Heart right ventricle (tissue), 16 donors: ENCODE measurements around the gene MTUS2. TPM values are rescaled to one million over a fixed set of nuclear protein-coding genes. Genes with fewer than 3 reads are reported as not detected.

Experiments
- ATAC-seq, 8 donors: fragments of 200-7000 bp; cut with Tn5 transposase; one replicate each; pipeline ENCODE4 v1.9.1; 2020; ENCODE audit warnings: mild to moderate bottlenecking in 8 of 8, moderate library complexity in 8 of 8, moderate number of reproducible peaks in 1 of 8
- DNase-seq, 2 donors: peaks; one replicate each; pipeline ENCODE4 v3.0.0-alpha.2; 2020
- H3K27ac ChIP-seq, 10 donors: fragments of 200-600 bp; sonication (generic) in 2 of 10; one replicate each; pipeline versions ENCODE4 v1.5.0 to v1.8.0; 2020 to 2022; ENCODE audit warnings: mild to moderate bottlenecking in 3 of 10
- H3K27me3 ChIP-seq, 7 donors: fragments of 200-600 bp; one replicate each; pipeline ENCODE4 v1.8.0; 2021 to 2022; ENCODE audit warnings: mild to moderate bottlenecking in 2 of 7
- H3K36me3 ChIP-seq, 9 donors: fragments of 200-600 bp; sonication (generic) in 1 of 9; one replicate each; pipeline versions ENCODE4 v1.5.0 to v1.8.0; 2020 to 2022; ENCODE audit warnings: mild to moderate bottlenecking in 2 of 9
- H3K4me1 ChIP-seq, 9 donors: fragments of 200-600 bp; sonication (generic) in 1 of 9; one replicate each; pipeline versions ENCODE4 v1.5.0 to v1.8.0; 2020 to 2022; ENCODE audit warnings: mild to moderate bottlenecking in 4 of 9
- H3K4me3 ChIP-seq, 10 donors: fragments of 200-600 bp; sonication (generic) in 2 of 10; one replicate each; pipeline versions ENCODE4 v1.5.0 to v1.8.0; 2020 to 2022; ENCODE audit warnings: mild to moderate bottlenecking in 7 of 10, moderate library complexity in 2 of 10
- H3K9me3 ChIP-seq, 11 donors: fragments of 200-600 bp in 10 of 11; sonication (generic) in 2 of 11; one replicate each; pipeline versions ENCODE4 v1.5.0 to v1.8.0; 2013 to 2022; ENCODE audit warnings: mild to moderate bottlenecking in 2 of 11, control low read depth in 1 of 11, moderate library complexity in 1 of 11
- WGBS, 2 donors: extraction: QIAGEN DNeasy Blood & Tissue Kit; methylation state at CpG; one replicate each; pipeline ENCODE4 v1.1.7; 2013; ENCODE audit warnings: inconsistent platforms in 1 of 2; 5-methylcytosine and 5-hydroxymethylcytosine counted together
- intact Hi-C, 10 donors: fragments of 100-400 bp; cut with DNase I; formaldehyde crosslinking; loops; one replicate each; pipeline versions ENCODE4 v1.11.1 to v1.14.2; 2022
- polyA plus RNA-seq, 2 donors: library from polyadenylated mRNA; stranded (reverse); fragments of 200-250 nt; gene quantifications; one replicate each; pipeline ENCODE4 v1.2.3, GENCODE V29; 2013
- total RNA-seq, 10 donors: library from RNA; stranded (reverse); fragmentation: NEBNext Ultra II Directional in 3 of 10; extraction: Animal tissue kit (Norgen Biotek cat#: 25700) in 3 of 10; gene quantifications; one replicate each; pipeline versions ENCODE4 v1.2.1 to v1.2.4, GENCODE V29; 2021 to 2023
- TF ChIP-seq, protein P1 (sequence below), 9 donors: fragments of 200-600 bp; sonication (generic) in 2 of 9; IDR thresholded peaks; one replicate each; pipeline versions ENCODE4 v1.5.0 to v1.8.0; 2021 to 2022; ENCODE audit warnings: antibody characterized with exemption in 9 of 9, mild to moderate bottlenecking in 5 of 9, moderate library complexity in 1 of 9
- donor health status: Arrhythmogenic right ventricular cardiomyopathy.
- donor health status: ischemic (EF 13 %, LVEDD 7.1; RV severe dilation, severe dysfunction).
- donor health status: healthy with polysubstance abuse.
- donor health status: DM: no; HTN: yes; CAD: no.
- donor health status: DM: no; HTN: no; CAD: no.
- donor health status: ischemic (EF 25% LVEDD 6.9; RV normal size, moderate dysfunction).
- donor health status: ischemic (EF 25% LVEDD 5.7; RV mildly dilated, moderate dysfunction).
- donor health status: healthy.
- donor health status: DM: yes; HTN: yes; CAD: no.
- donor health status: Ischemic cardiomyopathy.
- donor health status: ischemic (EF 35%, LVEDD 5.7; RV mildly dilated, moderate dysfunction).
- donor health status: nonischemic (EF 11% LVEDD 7.7; RV severe dilation, severe dysfunction).
- donor health status: DM: yes; HTN: yes; CAD: no.
- donor health status: PGD.
- donor health status: ischemic (EF 29% LVEDD 5.4; RV normal size, mild dysfunction).
- donor health status: nonischemic (EF 23%, LVEDD 6.1; RV moderate dilation, normal function).

Gene MTUS2
- total and polyA plus RNA-seq, 12 donors = 18.7 to 159 (median 65.6) TPM

DNA sequence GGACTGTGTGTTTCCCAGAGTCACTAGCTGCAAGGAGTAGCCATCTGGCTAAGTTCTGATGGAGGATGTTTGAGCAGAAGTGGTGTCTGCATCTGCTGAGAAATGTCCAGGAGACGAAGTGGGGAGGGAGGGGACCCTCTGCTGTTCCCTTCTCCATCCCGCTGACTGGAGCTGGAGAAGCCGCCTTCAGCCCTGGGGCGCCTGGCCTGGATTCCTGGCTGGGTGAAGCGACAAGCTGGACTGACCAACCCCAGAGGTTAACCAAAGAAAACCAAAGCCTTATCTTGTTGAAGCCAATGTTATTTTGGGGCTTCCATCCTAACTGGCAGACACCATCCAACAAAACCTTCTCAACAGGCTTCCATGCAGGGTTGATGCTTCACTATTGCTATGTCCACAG, 707.8 kb downstream of the MTUS2 start:
- TF ChIP-seq, protein P1, sequence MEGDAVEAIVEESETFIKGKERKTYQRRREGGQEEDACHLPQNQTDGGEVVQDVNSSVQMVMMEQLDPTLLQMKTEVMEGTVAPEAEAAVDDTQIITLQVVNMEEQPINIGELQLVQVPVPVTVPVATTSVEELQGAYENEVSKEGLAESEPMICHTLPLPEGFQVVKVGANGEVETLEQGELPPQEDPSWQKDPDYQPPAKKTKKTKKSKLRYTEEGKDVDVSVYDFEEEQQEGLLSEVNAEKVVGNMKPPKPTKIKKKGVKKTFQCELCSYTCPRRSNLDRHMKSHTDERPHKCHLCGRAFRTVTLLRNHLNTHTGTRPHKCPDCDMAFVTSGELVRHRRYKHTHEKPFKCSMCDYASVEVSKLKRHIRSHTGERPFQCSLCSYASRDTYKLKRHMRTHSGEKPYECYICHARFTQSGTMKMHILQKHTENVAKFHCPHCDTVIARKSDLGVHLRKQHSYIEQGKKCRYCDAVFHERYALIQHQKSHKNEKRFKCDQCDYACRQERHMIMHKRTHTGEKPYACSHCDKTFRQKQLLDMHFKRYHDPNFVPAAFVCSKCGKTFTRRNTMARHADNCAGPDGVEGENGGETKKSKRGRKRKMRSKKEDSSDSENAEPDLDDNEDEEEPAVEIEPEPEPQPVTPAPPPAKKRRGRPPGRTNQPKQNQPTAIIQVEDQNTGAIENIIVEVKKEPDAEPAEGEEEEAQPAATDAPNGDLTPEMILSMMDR (IDR thresholded peaks at IDR 0.05) = no peak
- Histone ChIP-seq H3K4me1 (peaks cover 0 to 20% (median 4%) of the 10 kb centered on the region in 9 donors), H3K36me3 (peaks cover 0 to 86% (median 5%) of the 10 kb centered on the region in 9 donors), H3K27ac (no peak overlapping the region), H3K4me3 (no peak overlapping the region), H3K27me3 (no peaks in the 10 kb centered on the region), H3K9me3 (no peaks in the 10 kb centered on the region)
- ATAC-seq (no peak), DNase-seq (no peak)
- intact Hi-C loops = loop anchor here in 1 of 10 donors (1.0 kb wide), 1 partner anchor 14 kb away; no protein-coding TSS in a partner anchor
- 95 to 96% methylated on average over 5 of the region's 5 CpGs for WGBS, 2 donors

DNA sequence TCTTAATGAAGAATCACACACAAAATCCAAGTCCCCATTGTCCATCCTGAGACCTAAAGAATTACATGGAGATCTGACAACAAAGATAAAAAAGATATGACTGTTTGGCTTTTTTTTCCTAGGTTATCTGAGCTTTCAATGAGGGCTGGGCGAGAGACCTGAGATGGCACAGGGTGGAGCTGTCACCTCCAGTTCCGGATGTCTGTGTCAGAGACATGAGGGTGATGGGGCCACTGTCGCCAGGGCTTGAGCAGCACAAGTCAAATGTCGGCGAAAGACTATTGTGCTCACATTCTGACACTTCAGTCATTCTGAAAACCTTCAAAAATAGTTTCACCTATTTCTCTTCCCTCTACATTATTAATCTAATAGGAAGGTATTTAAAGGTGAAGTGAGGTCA, 709.6 kb downstream of the MTUS2 start:
- Histone ChIP-seq H3K4me3 (no peak overlapping the region), H3K27me3 (no peaks in the 10 kb centered on the region), H3K36me3 (peaks cover 0 to 84% (median 5%) of the 10 kb centered on the region in 9 donors), H3K9me3 (no peaks in the 10 kb centered on the region), H3K27ac (no peak overlapping the region), H3K4me1 (peaks cover 0 to 7% (median 0%) of the 10 kb centered on the region in 9 donors)
- TF ChIP-seq, protein P1 (IDR thresholded peaks at IDR 0.05) = no peak
- DNase-seq (no peak), ATAC-seq (no peak)
- intact Hi-C loops = no loop called here
- WGBS, 2 donors = 96% methylated on average over 5 of the region's 5 CpGs

DNA sequence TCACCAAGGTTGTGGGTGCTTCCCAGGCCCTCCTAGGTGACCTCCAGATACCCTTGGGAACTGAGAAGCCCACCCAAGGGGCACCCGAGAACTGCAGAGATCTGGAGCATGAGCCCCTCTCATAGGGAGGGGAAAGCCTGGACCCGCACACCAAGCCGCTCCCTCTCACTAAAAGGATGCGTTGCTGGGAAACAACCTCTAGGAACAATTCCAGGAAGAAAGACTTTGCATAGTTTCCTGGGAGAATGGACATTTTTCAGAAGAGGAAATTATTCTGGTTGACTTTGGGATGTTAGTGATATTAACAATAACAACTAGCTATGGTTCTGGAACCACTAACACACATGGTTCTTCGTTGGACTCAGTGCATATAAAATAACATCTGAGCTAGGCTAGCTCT, 710.8 kb downstream of the MTUS2 start:
- H3K4me3 ChIP-seq = no peak overlapping the region
- no peak for ATAC-seq
- H3K27me3 ChIP-seq = no peaks in the 10 kb centered on the region
- H3K27ac ChIP-seq = no peak overlapping the region
- TF ChIP-seq, protein P1 (IDR thresholded peaks at IDR 0.05) = no peak
- H3K4me1 ChIP-seq = peaks cover 0 to 4% (median 0%) of the 10 kb centered on the region in 9 donors
- intact Hi-C loops = no loop called here
- WGBS, 2 donors = 79 to 81% methylated on average over 5 of the region's 5 CpGs
- no peak for DNase-seq
- no peaks in the 10 kb centered on the region for H3K9me3 ChIP-seq
- H3K36me3 ChIP-seq = peaks cover 0 to 92% (median 5%) of the 10 kb centered on the region in 9 donors

DNA sequence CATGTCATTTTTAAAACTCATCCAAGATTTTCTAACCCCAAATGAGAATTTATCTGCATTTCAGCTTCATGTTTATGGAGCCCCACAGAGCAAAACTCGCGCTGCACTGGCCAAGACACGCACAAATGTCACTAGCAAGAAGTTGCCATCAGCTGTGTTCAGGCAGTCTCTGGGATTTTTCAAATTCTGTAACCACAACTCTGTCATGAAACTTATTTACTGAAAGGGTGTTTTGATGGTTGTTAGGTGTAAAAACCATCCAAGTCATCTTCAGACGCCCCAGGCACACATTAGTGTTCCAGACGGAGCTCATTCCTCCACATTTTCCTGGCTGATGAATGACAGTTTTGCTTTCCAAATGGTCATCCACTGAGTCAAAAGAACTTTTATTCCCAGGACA, 712.0 kb downstream of the MTUS2 start:
- Histone ChIP-seq H3K4me1 (peaks cover 0 to 4% (median 0%) of the 10 kb centered on the region in 9 donors), H3K27ac (no peak overlapping the region), H3K4me3 (no peak overlapping the region), H3K36me3 (peaks cover 0 to 91% (median 5%) of the 10 kb centered on the region in 9 donors), H3K27me3 (no peaks in the 10 kb centered on the region), H3K9me3 (no peaks in the 10 kb centered on the region)
- TF ChIP-seq, protein P1 (IDR thresholded peaks at IDR 0.05) = no peak
- 75 to 85% methylated on average over 5 of the region's 5 CpGs for WGBS, 2 donors
- intact Hi-C loops = no loop called here
- peak in 2 of 8 donors; percentile 34 to 37 for ATAC-seq
- no peak for DNase-seq
